Esophagus squamous epithelium (tissue), 5 donors: Measurements from ENCODE around the gene ACCSL. TPM values are rescaled to one million over a fixed set of nuclear protein-coding genes. Genes with fewer than 3 reads are reported as not detected.

ENCODE experiments used
- DNase-seq: peaks from one replicate; lab custom pipeline; 2025; lab: John Stamatoyannopoulos, UW
- H3K27ac ChIP-seq, 4 donors: fragments of 200-600 bp; sonication (generic); one replicate each; pipeline ENCODE4 v1.5.1; 2016 to 2019; ENCODE audit warnings: mild to moderate bottlenecking in 1 of 4
- H3K27me3 ChIP-seq, 4 donors: fragments of 200-600 bp; sonication (generic); 1 replicate in 3 of 4; 2 replicates in 1 of 4; pipeline versions ENCODE4 v1.5.1 to v1.6.0; 2017 to 2021; ENCODE audit warnings: antibody characterized with exemption in 1 of 4
- H3K36me3 ChIP-seq, 3 donors: fragments of 200-600 bp; sonication (generic); one replicate each; pipeline ENCODE4 v1.5.1; 2016 to 2019
- H3K4me1 ChIP-seq, 3 donors: fragments of 200-600 bp; sonication (generic); one replicate each; pipeline ENCODE4 v1.5.1; 2017 to 2019
- H3K4me3 ChIP-seq, 4 donors: fragments of 200-600 bp; sonication (generic); 1 replicate in 3 of 4; 2 replicates in 1 of 4; pipeline ENCODE4 v1.5.1; 2016 to 2019; ENCODE audit warnings: mild to moderate bottlenecking in 2 of 4, moderate library complexity in 1 of 4
- H3K9me3 ChIP-seq, 3 donors: fragments of 200-600 bp; sonication (generic); one replicate each; pipeline ENCODE4 v1.5.1; 2016 to 2019
- POLR2A ChIP-seq, 4 donors: fragments of 450-650 bp; IDR thresholded peaks; one replicate each; pipeline ENCODE4 v1.6.1; 2017; ENCODE audit warnings: antibody characterized with exemption in 4 of 4, mild to moderate bottlenecking in 4 of 4, moderate library complexity in 3 of 4
- WGBS, 2 donors: methylation state at CpG; one replicate each; pipeline ENCODE4 v1.1.5; 2018; 5-methylcytosine and 5-hydroxymethylcytosine counted together
- intact Hi-C: fragments of 100-400 bp; cut with DNase I; formaldehyde crosslinking; loops from one replicate; pipeline ENCODE4 v1.15.0; 2022
- total RNA-seq, 4 donors: library from RNA; depleted of rRNA; stranded (reverse); fragments of >200 nt; gene quantifications; one replicate each; pipeline ENCODE4 v1.1.0, GENCODE V29; 2016
- TF ChIP-seq, protein P1 (sequence below), 6 experiments: fragments of 450-650 bp in 4 of 6; fragments of 200-600 bp in 2 of 6; sonication (generic) in 2 of 6; IDR thresholded peaks; one replicate each; pipeline ENCODE4 v1.5.1; 2016 to 2019; ENCODE audit warnings: antibody characterized with exemption in 6 of 6, mild to moderate bottlenecking in 4 of 6, moderate library complexity in 4 of 6
- donor health status: DM: yes; HTN: yes; CAD: no.

ACCSL gene
- total RNA-seq, 4 donors from 2014 or later, result not detected

DNA sequence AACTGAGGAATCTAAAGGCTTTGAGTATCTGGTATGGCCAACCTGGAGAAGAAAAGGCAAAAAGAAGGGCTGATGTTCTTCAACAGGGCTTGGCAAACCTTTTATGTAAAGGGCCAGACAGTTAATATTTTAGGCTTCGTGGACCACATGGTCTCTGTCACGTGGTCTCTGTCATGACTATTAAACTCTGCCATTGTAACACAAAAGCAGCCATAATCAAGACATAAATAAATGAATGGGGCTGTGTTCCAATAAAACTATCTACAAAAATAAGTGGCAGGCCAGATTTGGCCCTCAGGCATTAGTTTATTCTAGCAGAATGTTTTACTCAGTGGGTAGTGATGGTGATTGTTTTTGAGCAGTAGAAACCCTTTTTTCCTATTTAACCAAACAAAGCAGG lies 483 bp upstream of the ACCSL start:
- Histone ChIP-seq H3K4me3 (no peak overlapping the region), H3K9me3 (no peaks in the 10 kb centered on the region), H3K4me1 (no peaks in the 10 kb centered on the region), H3K36me3 (no peaks in the 10 kb centered on the region), H3K27ac (no peak overlapping the region), H3K27me3 (no peaks in the 10 kb centered on the region)
- 44 to 51% methylated on average over 2 of the region's 2 CpGs for WGBS, 2 donors
- DNase-seq, result no peak
- intact Hi-C loops, result no loop called here
- TF ChIP-seq, protein P1, sequence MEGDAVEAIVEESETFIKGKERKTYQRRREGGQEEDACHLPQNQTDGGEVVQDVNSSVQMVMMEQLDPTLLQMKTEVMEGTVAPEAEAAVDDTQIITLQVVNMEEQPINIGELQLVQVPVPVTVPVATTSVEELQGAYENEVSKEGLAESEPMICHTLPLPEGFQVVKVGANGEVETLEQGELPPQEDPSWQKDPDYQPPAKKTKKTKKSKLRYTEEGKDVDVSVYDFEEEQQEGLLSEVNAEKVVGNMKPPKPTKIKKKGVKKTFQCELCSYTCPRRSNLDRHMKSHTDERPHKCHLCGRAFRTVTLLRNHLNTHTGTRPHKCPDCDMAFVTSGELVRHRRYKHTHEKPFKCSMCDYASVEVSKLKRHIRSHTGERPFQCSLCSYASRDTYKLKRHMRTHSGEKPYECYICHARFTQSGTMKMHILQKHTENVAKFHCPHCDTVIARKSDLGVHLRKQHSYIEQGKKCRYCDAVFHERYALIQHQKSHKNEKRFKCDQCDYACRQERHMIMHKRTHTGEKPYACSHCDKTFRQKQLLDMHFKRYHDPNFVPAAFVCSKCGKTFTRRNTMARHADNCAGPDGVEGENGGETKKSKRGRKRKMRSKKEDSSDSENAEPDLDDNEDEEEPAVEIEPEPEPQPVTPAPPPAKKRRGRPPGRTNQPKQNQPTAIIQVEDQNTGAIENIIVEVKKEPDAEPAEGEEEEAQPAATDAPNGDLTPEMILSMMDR (IDR thresholded peaks at IDR 0.05), result no peak
- TF ChIP-seq POLR2A (IDR thresholded peaks at IDR 0.05), result no peak

DNA sequence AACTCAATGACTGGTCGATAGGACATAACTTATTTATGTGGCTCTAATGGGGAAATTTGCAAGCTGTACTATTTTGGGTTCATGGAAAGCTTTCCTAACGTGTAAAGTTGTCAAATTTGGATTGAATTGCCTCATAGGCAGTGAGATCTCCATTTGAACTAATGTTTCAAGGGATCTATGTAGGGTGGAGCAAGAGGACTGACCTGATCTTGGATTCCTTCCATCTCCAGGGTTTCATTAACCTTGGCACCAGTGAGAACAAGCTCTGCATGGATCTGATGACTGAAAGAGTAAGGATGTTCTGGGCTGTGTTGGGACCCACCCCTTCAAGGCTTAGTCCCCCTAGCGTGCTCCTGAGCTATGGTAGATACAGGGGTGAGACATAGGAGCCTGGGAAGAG lies 2.1 kb downstream of the ACCSL start:
- H3K4me1 ChIP-seq, result no peaks in the 10 kb centered on the region
- no peak overlapping the region for H3K27ac ChIP-seq
- no peaks in the 10 kb centered on the region for H3K9me3 ChIP-seq
- no peak for DNase-seq
- H3K36me3 ChIP-seq, result no peaks in the 10 kb centered on the region
- 56 to 70% methylated on average over 2 to 3 of the region's 3 CpGs for WGBS, 2 donors
- intact Hi-C loops, result no loop called here
- TF ChIP-seq, protein P1 (IDR thresholded peaks at IDR 0.05), result no peak
- TF ChIP-seq POLR2A (IDR thresholded peaks at IDR 0.05), result no peak
- no peak overlapping the region for H3K4me3 ChIP-seq
- H3K27me3 ChIP-seq, result no peaks in the 10 kb centered on the region

DNA sequence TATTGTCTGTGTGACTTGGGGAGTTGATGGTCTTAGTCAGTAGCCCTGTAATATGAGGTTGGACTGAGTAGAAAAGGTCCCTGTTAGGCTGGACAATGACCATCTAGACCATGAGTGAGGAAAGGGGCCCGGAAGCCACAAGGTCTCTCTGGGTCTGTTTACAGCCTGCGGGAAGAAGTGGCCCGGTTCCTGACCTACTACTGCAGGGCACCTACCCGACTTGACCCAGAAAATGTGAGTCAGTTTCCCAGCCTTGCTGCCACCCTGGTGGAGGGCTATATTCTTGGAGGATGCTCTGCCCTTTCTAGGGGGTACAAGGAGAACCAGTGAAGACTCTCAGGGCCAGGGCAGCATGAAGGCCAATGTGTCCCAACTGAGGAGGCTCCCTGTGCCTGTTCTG lies 3.4 kb downstream of the ACCSL start:
- H3K36me3 ChIP-seq, result no peaks in the 10 kb centered on the region
- intact Hi-C loops, result no loop called here
- no peaks in the 10 kb centered on the region for H3K9me3 ChIP-seq
- DNase-seq, result no peak
- H3K4me3 ChIP-seq, result no peak overlapping the region
- H3K27me3 ChIP-seq, result no peaks in the 10 kb centered on the region
- H3K27ac ChIP-seq, result no peak overlapping the region
- WGBS, 2 donors, result 80 to 100% methylated on average over 1 to 2 of the region's 4 CpGs
- H3K4me1 ChIP-seq, result no peaks in the 10 kb centered on the region
- no peak for TF ChIP-seq POLR2A (IDR thresholded peaks at IDR 0.05)
- TF ChIP-seq, protein P1 (IDR thresholded peaks at IDR 0.05), result no peak

DNA sequence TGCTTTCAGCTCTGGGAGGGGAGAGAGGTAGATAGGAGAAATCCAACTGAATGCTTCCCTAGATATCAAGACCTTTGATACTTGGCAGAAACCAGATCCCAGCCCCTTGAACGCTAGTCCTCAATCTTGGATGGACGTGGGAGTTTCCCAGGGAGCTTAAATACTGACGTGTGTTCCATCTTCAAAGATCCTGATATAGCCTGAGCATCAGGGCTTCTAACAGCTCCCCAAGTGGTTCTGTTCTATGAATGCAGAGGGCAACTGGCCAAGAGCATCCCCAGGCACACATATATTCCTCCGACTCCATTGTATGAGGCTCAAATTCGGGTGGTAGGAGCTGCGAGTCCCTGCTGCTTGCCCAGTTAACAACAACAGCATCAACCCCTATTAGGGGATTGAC lies 9.6 kb downstream of the ACCSL start:
- H3K27ac ChIP-seq, result no peak overlapping the region
- no peak for TF ChIP-seq POLR2A (IDR thresholded peaks at IDR 0.05)
- TF ChIP-seq, protein P1 (IDR thresholded peaks at IDR 0.05), result no peak
- WGBS, 2 donors, result 74 to 84% methylated on average over 6 of the region's 6 CpGs
- no peaks in the 10 kb centered on the region for H3K36me3 ChIP-seq
- H3K9me3 ChIP-seq, result no peaks in the 10 kb centered on the region
- no peaks in the 10 kb centered on the region for H3K27me3 ChIP-seq
- H3K4me3 ChIP-seq, result no peak overlapping the region
- no peak for DNase-seq
- intact Hi-C loops, result no loop called here
- no peaks in the 10 kb centered on the region for H3K4me1 ChIP-seq

DNA sequence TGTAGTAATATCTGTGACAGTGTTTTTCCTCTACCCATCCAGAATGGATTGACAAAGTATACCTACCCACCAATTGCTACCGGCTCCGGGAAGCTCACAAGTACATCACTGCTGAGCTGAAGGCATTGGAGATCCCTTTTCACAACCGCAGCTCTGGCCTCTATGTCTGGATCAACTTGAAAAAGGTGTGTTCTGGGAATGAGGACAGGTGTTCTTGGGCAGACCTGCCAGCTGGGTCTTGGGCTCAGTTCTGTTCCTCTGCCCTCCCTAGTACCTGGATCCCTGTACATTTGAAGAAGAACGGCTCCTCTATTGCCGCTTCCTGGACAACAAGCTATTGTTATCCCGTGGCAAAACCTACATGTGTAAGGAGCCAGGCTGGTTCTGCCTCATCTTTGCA lies 10.5 kb downstream of the ACCSL start:
- intact Hi-C loops, result no loop called here
- 81 to 82% methylated on average over 6 of the region's 6 CpGs for WGBS, 2 donors
- no peak for DNase-seq
- Histone ChIP-seq H3K4me1 (no peaks in the 10 kb centered on the region), H3K27me3 (no peaks in the 10 kb centered on the region), H3K27ac (no peak overlapping the region), H3K9me3 (no peaks in the 10 kb centered on the region), H3K4me3 (no peak overlapping the region), H3K36me3 (no peaks in the 10 kb centered on the region)
- TF ChIP-seq, protein P1 (IDR thresholded peaks at IDR 0.05), result no peak
- TF ChIP-seq POLR2A (IDR thresholded peaks at IDR 0.05), result no peak
